ENCODE data around the gene CFAP251.
"Not testable (repeated sequence)": the region's sequence is repeated elsewhere in the genome, so short reads cannot be mapped to it uniquely, and the experiment has no call there.

CFAP251 gene

GRCh38 chr12:121975021-121975420, 56.6 kb downstream of the CFAP251 start:
- no peak for DNase-seq

- DNase-seq: no peak
Observed at GRCh38 chr12:121976950-121977349, 58.6 kb downstream of the CFAP251 start.

- DNase-seq: no peak
Observed at GRCh38 chr12:121980191-121980891, 61.9 kb downstream of the CFAP251 start.

DNA sequence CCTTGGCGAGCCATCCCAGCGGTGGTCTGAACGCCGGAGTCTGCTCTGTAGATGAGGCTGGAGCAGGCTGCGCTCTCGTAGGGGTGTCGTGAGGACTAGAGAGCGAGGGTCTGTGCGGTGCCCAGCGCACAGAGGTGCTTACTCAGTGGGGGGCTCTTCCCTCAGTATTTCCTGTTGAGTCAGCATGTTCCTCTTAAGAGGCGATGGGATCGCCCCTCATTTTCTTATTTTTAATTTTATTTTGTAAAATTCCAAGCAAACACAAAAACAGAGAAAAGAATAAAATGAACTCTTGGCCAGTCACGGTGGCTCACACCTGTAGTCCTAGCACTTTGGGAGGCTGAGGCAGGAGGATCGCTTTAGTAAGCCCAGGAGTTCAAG, 62.5 kb downstream of the CFAP251 start:
- DNase-seq: no peak

DNA sequence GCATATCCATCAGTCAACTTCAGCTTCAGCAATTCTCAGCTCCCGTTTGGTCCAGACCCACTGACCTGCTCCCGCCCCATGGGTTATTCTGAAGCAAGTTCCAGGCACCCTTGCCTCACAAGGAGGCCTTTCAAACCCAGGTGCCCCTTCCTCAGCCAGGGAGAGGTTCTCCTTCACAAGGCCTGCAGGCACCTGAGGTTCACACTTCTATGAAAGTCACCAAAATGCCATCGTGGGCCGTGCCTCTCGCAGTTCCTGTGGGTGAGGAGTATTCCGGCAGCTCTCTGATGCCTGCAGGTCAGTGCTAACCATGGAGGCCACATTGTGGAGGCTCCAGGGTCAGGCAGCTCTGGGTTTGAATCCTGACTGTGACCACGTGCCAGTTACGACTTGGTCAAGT, 63.1 kb downstream of the CFAP251 start:
- DNase-seq: no peak

- no peak for DNase-seq
Observed at GRCh38 chr12:121982950-121983349, 64.6 kb downstream of the CFAP251 start.

DNA sequence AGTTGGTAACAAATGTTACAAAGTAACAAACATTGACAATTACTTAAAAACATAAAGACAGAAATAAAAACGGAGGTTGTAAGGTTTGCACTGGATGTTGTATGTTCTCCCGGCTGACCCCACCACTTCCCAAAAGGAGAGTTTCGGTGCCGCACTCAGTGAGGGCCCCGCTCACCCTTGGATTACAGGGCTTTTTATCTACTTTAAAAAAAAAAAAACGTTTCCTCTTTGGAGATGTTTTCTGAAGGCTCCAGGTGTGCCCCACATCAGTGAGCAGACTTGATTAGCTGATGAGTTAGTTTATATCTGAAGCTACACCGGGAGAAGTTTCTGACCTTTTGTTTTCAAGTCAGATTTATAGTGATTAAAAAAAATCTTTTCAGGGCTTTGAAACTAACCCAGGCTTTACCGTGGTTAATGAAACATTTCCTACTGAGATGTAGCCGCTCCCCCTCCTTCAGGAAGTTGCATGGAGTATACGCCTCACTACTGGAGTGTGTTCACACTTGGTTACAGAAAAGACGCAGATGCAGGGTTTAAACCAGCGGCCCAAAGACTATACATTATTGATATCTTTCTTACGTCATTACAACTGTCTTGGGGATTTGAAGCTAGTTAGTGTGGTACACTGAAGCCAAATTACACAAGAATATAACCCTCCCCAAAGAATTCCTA, 65.3 kb downstream of the CFAP251 start:
- no peak for DNase-seq

GRCh38 chr12:121986489-121987245, 68.3 kb downstream of the CFAP251 start:
- no peak for DNase-seq

GRCh38 chr12:121988519-121988918, 70.1 kb downstream of the CFAP251 start:
- not testable (repeated sequence) for DNase-seq

GRCh38 chr12:121989276-121990113, 71.1 kb downstream of the CFAP251 start:
- no peak for DNase-seq

DNA sequence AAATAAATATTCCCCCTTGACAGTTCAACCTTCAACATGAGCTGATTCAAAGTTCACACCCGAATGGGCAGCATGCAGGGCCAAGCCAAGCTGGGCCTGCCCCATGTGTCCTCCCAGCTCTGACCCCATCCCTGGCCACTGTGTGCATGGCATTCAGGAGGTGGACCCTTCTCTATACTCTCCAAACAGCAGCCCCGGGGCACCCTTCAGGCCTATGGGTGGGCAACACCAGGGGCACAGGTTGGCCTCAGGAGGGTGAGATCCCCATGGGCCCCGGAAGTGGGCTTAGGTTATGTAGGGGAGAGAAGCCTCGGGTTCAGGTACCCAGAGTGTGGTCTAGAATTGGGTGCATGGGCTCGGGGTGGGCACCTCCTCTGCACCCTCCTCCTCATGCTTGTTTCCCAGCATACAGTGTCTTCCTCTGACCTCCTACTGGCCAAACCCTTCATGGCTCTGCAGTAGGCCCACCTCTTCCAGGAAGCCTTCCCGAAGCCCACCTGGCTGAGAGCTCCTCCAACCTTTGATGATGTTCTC, 71.8 kb downstream of the CFAP251 start:
- DNase-seq: no peak

- DNase-seq: peak in 1 of 5 donors; percentile 72
Observed at GRCh38 chr12:121990692-121991603, 72.6 kb downstream of the CFAP251 start.

GRCh38 chr12:121992059-121992879, 73.9 kb downstream of the CFAP251 start:
- DNase-seq: peak in 2 of 5 donors; percentile 5 to 87

GRCh38 chr12:121996050-121996944, 77.9 kb downstream of the CFAP251 start:
- DNase-seq: no peak

DNA sequence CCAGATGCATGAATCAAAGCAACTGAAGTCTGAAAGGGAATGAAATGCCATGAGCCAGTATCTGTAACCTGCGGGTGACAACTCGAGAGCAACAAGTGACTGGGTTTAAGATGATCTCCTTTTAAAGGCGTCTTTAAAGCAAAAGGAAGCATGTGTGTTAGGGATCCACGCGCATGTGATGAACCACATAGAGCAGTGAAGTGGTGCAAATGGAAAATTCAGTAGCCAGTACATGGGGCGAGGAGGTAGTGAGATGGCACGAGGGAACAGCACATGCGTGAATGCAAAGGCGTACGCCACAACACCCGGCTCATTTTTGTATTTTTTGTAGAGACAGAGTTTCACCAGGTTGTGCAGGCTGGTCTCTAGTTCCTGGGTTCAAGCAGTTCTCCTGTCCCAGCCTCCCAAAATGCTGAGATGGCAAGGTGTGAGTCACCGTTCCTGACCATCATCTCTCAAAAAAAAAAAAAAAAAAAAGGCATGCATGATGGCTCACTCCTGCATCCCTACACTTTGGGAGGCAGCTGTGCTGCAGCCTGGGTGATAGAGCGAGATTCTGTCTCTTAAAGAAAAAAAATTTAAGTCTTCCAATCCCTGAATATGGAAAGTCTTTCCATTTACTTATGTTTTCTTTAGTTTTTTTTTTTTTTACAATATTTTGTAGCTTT, 78.7 kb downstream of the CFAP251 start:
- DNase-seq: no peak

GRCh38 chr12:122001466-122002209, 83.2 kb downstream of the CFAP251 start:
- DNase-seq: no peak

- DNase-seq: no peak
Observed at GRCh38 chr12:122003651-122004611, 85.5 kb downstream of the CFAP251 start.

Data from T-helper 1 cell (primary cell).